HEK293 (cell line): ENCODE data around the gene MDGA2.
A peak's percentile ranks its signal among the peaks of the same experiment; 100 is the strongest.

Experiments
- CTCF ChIA-PET: fragments of 350-600 bp; formaldehyde crosslinking; extraction: SDS; loops from one replicate; lab custom pipeline; 2021; ENCODE audit warnings: antibody characterized with exemption; lab: Yijun Ruan, JAX
- POLR2A ChIA-PET: fragments of 300-600 bp; formaldehyde crosslinking; extraction: SDS; loops from one replicate; lab custom pipeline; 2020; ENCODE audit warnings: antibody characterized with exemption, inconsistent platforms; lab: Yijun Ruan, JAX
- H3K27ac ChIP-seq: fragments of 200-500 bp; sonication (Bioruptor generic); 2 replicates; pipeline ENCODE4 v1.5.1; 2014; ENCODE audit warnings: low read depth, low read length, control low read depth, inconsistent platforms; ENCODE audit errors: extremely low read depth
- H3K36me3 ChIP-seq, 2 experiments: fragments of 200-500 bp in 1 of 2; sonication (Bioruptor generic) in 1 of 2; 1 replicate in 1 of 2; 2 replicates in 1 of 2; pipeline ENCODE4 v1.5.1; 2014 to 2017; ENCODE audit warnings: inconsistent platforms in 2 of 2, low read length in 2 of 2; ENCODE audit not compliant: control insufficient read depth in 2 of 2, insufficient read depth in 1 of 2
- H3K4me1 ChIP-seq: fragments of 200-500 bp; sonication (Bioruptor generic); 2 replicates; pipeline ENCODE4 v1.5.1; 2014; ENCODE audit warnings: mild to moderate bottlenecking, low read length, inconsistent platforms; ENCODE audit not compliant: control insufficient read depth, insufficient read depth
- H3K4me3 ChIP-seq: 2 replicates; pipeline ENCODE4 v1.5.1; 2011; ENCODE audit warnings: low read depth, mild to moderate bottlenecking, control low read depth, low read length, moderate library complexity
- H3K9me3 ChIP-seq: fragments of 200-500 bp; sonication (Bioruptor generic); 2 replicates; pipeline ENCODE4 v1.5.1; 2014; ENCODE audit warnings: low read depth, low read length, inconsistent platforms; ENCODE audit not compliant: control insufficient read depth, insufficient read depth
- CTCF ChIP-seq: fragments of 450-650 bp; formaldehyde crosslinking; IDR thresholded peaks from 2 replicates; pipeline ENCODE4 v1.5.1; 2016; ENCODE audit warnings: missing biosample characterization, missing genetic modification characterization
- KLF16 ChIP-seq: fragments of 450-650 bp; formaldehyde crosslinking; IDR thresholded peaks from 2 replicates; pipeline ENCODE4 v1.5.1; 2017; ENCODE audit warnings: missing biosample characterization, missing genetic modification characterization
- OSR2 ChIP-seq: fragments of 450-650 bp; formaldehyde crosslinking; IDR thresholded peaks from 2 replicates; pipeline ENCODE4 v1.5.1; 2016; ENCODE audit warnings: missing biosample characterization, missing genetic modification characterization
- PRDM4 ChIP-seq: fragments of 450-650 bp; formaldehyde crosslinking; IDR thresholded peaks from 2 replicates; pipeline ENCODE4 v1.5.1; 2017; ENCODE audit warnings: missing biosample characterization, missing genetic modification characterization
- RBAK ChIP-seq: fragments of 450-650 bp; formaldehyde crosslinking; IDR thresholded peaks from 2 replicates; pipeline ENCODE4 v1.5.1; 2016; ENCODE audit warnings: missing biosample characterization, missing genetic modification characterization
- ZBTB26 ChIP-seq: fragments of 450-650 bp; formaldehyde crosslinking; optimal IDR thresholded peaks from 2 replicates; pipeline ENCODE3; 2016; ENCODE audit warnings: missing biosample characterization, mild to moderate bottlenecking, missing genetic modification characterization
- ZBTB49 ChIP-seq: fragments of 450-650 bp; formaldehyde crosslinking; IDR thresholded peaks from 2 replicates; pipeline ENCODE4 v1.5.1; 2016; ENCODE audit warnings: missing biosample characterization, missing genetic modification characterization, low read depth
- ZFP69B ChIP-seq: fragments of 450-650 bp; formaldehyde crosslinking; IDR thresholded peaks from 2 replicates; pipeline ENCODE4 v1.5.1; 2016; ENCODE audit warnings: missing biosample characterization, missing genetic modification characterization
- ZNF169 ChIP-seq: fragments of 450-650 bp; formaldehyde crosslinking; IDR thresholded peaks from 2 replicates; pipeline ENCODE4 v1.5.1; 2016; ENCODE audit warnings: missing biosample characterization, missing genetic modification characterization
- ZNF449 ChIP-seq: fragments of 450-650 bp; formaldehyde crosslinking; IDR thresholded peaks from 2 replicates; pipeline ENCODE4 v1.5.1; 2017; ENCODE audit warnings: missing biosample characterization, mild to moderate bottlenecking, missing genetic modification characterization, moderate library complexity
- ZNF514 ChIP-seq: fragments of 450-650 bp; formaldehyde crosslinking; IDR thresholded peaks from 2 replicates; pipeline ENCODE4 v1.5.1; 2016; ENCODE audit warnings: missing biosample characterization, missing genetic modification characterization
- ZNF580 ChIP-seq: fragments of 450-650 bp; formaldehyde crosslinking; IDR thresholded peaks from 2 replicates; pipeline ENCODE4 v1.5.1; 2016; ENCODE audit warnings: missing biosample characterization, missing genetic modification characterization
- ZNF654 ChIP-seq: fragments of 450-650 bp; formaldehyde crosslinking; IDR thresholded peaks from 2 replicates; pipeline ENCODE4 v1.5.1; 2016; ENCODE audit warnings: low read depth, missing biosample characterization, missing genetic modification characterization
- ZNF660 ChIP-seq: fragments of 450-650 bp; IDR thresholded peaks from 2 replicates; pipeline ENCODE4 v1.5.1; 2018; ENCODE audit warnings: missing biosample characterization, mild to moderate bottlenecking, missing genetic modification characterization
- ZNF776 ChIP-seq: fragments of 450-650 bp; formaldehyde crosslinking; IDR thresholded peaks from 2 replicates; pipeline ENCODE4 v1.5.0; 2017; ENCODE audit warnings: missing biosample characterization, missing genetic modification characterization, borderline replicate concordance
- ZSCAN18 ChIP-seq: fragments of 450-650 bp; formaldehyde crosslinking; IDR thresholded peaks from 2 replicates; pipeline ENCODE4 v1.5.1; 2016; ENCODE audit warnings: missing biosample characterization, missing genetic modification characterization
- ZSCAN23 ChIP-seq: fragments of 450-650 bp; formaldehyde crosslinking; IDR thresholded peaks from 2 replicates; pipeline ENCODE4 v1.5.1; 2016; ENCODE audit warnings: missing biosample characterization, missing genetic modification characterization

The MDGA2 gene

GRCh38 chr14:47541662-47542061, 133.7 kb downstream of the MDGA2 start (continued):
- TF ChIP-seq ZSCAN23 (tag by site-specific recombination): no peak
- TF ChIP-seq ZNF169: no peak
- TF ChIP-seq ZBTB26 (tag by site-specific recombination): no peak
- no peak for TF ChIP-seq ZNF449 (tag by site-specific recombination)
- TF ChIP-seq, all 188 proteins: peak for 0

GRCh38 chr14:47539031-47539461, 136.4 kb downstream of the MDGA2 start:
- CTCF ChIA-PET: interaction anchor here (0.6 to 0.7 kb wide), 2 partner anchors 43 to 134 kb away, joined by 3 to 4 read pairs; no protein-coding TSS in a partner anchor

GRCh38 chr14:47536341-47536740, 139.1 kb downstream of the MDGA2 start:
- Histone ChIP-seq H3K27ac (no peak overlapping the region), H3K4me3 (no peak overlapping the region), H3K9me3 (no peaks in the 10 kb centered on the region), H3K36me3 (no peaks in the 10 kb centered on the region), H3K4me1 (no peaks in the 10 kb centered on the region)
- ChIA-PET CTCF (no interaction called here), POLR2A (no interaction called here)
- TF ChIP-seq PRDM4 (tag by site-specific recombination) (no peak), OSR2 (tag by site-specific recombination) (no peak), ZNF660 (no peak), ZBTB49 (tag by site-specific recombination) (no peak), ZNF580 (tag by site-specific recombination) (no peak), ZFP69B (no peak), ZNF776 (tag by site-specific recombination) (no peak), RBAK (tag by site-specific recombination) (no peak)

More at GRCh38 chr14:47539031-47539461, 136.4 kb downstream of the MDGA2 start:
- no peak overlapping the region for H3K4me3 ChIP-seq
- TF ChIP-seq KLF16: no peak
- peak; percentile 27; the same call in 1 of the 2 replicates for TF ChIP-seq ZNF654 (tag by site-specific recombination)
- TF ChIP-seq ZNF514 (tag by site-specific recombination): no peak
- no peak for TF ChIP-seq CTCF (tag by site-specific recombination)
- TF ChIP-seq ZSCAN18 (tag by site-specific recombination): no peak
- H3K36me3 ChIP-seq: no peaks in the 10 kb centered on the region
- H3K27ac ChIP-seq: no peak overlapping the region
- POLR2A ChIA-PET: no interaction called here
- H3K4me1 ChIP-seq: no peaks in the 10 kb centered on the region
- H3K9me3 ChIP-seq: no peaks in the 10 kb centered on the region
